B cell (primary cell): Measurements from ENCODE around the gene FRMD4B. TPM values are rescaled to one million over a fixed set of nuclear protein-coding genes. Genes with fewer than 3 reads are reported as not detected.

Experiments
- ATAC-seq: fragments of 200-7000 bp; cut with Tn5 transposase; one replicate; pipeline ENCODE4 v1.10.0; 2021; ENCODE audit warnings: low read depth, mild to moderate bottlenecking, moderate number of reproducible peaks, moderate library complexity
- CTCF ChIA-PET: fragments of 350-600 bp; sonication (Branson Sonifier 250); formaldehyde crosslinking; loops from one replicate; lab custom pipeline; 2021; ENCODE audit warnings: antibody characterized with exemption, inconsistent platforms; lab: Charles Lee
- POLR2A ChIA-PET: fragments of 350-600 bp; sonication (Branson Sonifier 250); formaldehyde crosslinking; loops from one replicate; lab custom pipeline; 2021; ENCODE audit warnings: antibody characterized with exemption; lab: Charles Lee
- DNase-seq: peaks from one replicate; pipeline ENCODE4 v3.0.0; 2013
- H2AFZ ChIP-seq: 2 replicates; pipeline ENCODE4 v1.6.1; 2012; ENCODE audit warnings: mild to moderate bottlenecking, low read depth, low read length; ENCODE audit not compliant: insufficient read depth, poor library complexity, severe bottlenecking
- H3K27ac ChIP-seq, 2 donors: 1 replicate in 1 of 2; 2 replicates in 1 of 2; pipeline ENCODE4 v1.5.1; 2012 to 2013; ENCODE audit warnings: low read length in 2 of 2, mild to moderate bottlenecking in 2 of 2, moderate library complexity in 1 of 2
- H3K27me3 ChIP-seq, 4 experiments: fragments of 200-600 bp in 1 of 4; sonication (generic) in 1 of 4; replicated peaks in 1 of 4; 1 replicate in 2 of 4; 2 replicates in 2 of 4; pipeline versions ENCODE4 v1.6.1 to v1.7.0; 2013 to 2016; ENCODE audit warnings: low read length in 3 of 4, mild to moderate bottlenecking in 2 of 4, mixed read lengths in 1 of 4, moderate library complexity in 1 of 4; ENCODE audit not compliant: insufficient read depth in 4 of 4, control insufficient read depth in 3 of 4; ENCODE audit errors: control extremely low read depth in 1 of 4
- H3K36me3 ChIP-seq, 2 experiments: replicated peaks in 1 of 2; 1 replicate in 1 of 2; 2 replicates in 1 of 2; pipeline versions ENCODE4 v1.6.1 to v1.7.1; 2013; ENCODE audit warnings: low read length in 1 of 2; ENCODE audit not compliant: insufficient read depth in 2 of 2, control insufficient read depth in 1 of 2; ENCODE audit errors: control extremely low read depth in 1 of 2, extremely low read depth in 1 of 2
- H3K4me1 ChIP-seq, 2 donors: fragments of 200-600 bp in 1 of 2; sonication (generic) in 1 of 2; 1 replicate in 1 of 2; 2 replicates in 1 of 2; pipeline versions ENCODE4 v1.5.1 to v1.6.1; 2013 to 2017; ENCODE audit warnings: low read length in 2 of 2; ENCODE audit not compliant: control insufficient read depth in 2 of 2, insufficient read depth in 2 of 2
- H3K4me2 ChIP-seq: replicated peaks from 2 replicates; pipeline ENCODE3; 2012; ENCODE audit warnings: mild to moderate bottlenecking, low read depth, low read length; ENCODE audit not compliant: poor library complexity, severe bottlenecking
- H3K4me3 ChIP-seq, 5 experiments: fragments of 200-600 bp in 1 of 5; sonication (generic) in 1 of 5; 1 replicate in 3 of 5; 2 replicates in 2 of 5; pipeline versions ENCODE4 v1.5.1 to v1.7.0; 2011 to 2016; ENCODE audit warnings: low read length in 4 of 5, mild to moderate bottlenecking in 4 of 5, low read depth in 2 of 5, control low read depth in 1 of 5, moderate library complexity in 1 of 5; ENCODE audit not compliant: insufficient read depth in 1 of 5; ENCODE audit errors: control extremely low read depth in 1 of 5, extremely low read depth in 1 of 5
- H3K79me2 ChIP-seq: fragments of 200-600 bp; sonication (generic); one replicate; pipeline ENCODE4 v1.6.0; 2016; ENCODE audit warnings: low read length; ENCODE audit not compliant: control insufficient read depth, insufficient read depth
- H3K9ac ChIP-seq: fragments of 200-600 bp; sonication (generic); 2 replicates; pipeline ENCODE4 v1.6.1; 2017; ENCODE audit warnings: mild to moderate bottlenecking, low read length, moderate library complexity
- H3K9me3 ChIP-seq, 3 donors: one replicate each; pipeline versions ENCODE4 v1.6.1 to v1.7.1; 2013; ENCODE audit warnings: low read length in 2 of 3; ENCODE audit not compliant: control insufficient read depth in 2 of 3, insufficient read depth in 1 of 3; ENCODE audit errors: control extremely low read depth in 1 of 3
- H4K20me1 ChIP-seq: 2 replicates; pipeline ENCODE4 v1.6.0; 2012; ENCODE audit warnings: mild to moderate bottlenecking, low read length; ENCODE audit not compliant: insufficient read depth, control insufficient read depth, poor library complexity, severe bottlenecking
- H3K27ac Mint-ChIP-seq: one replicate; pipeline ENCODE4 v1.8.0; 2021; ENCODE audit warnings: mixed read lengths
- H3K27me3 Mint-ChIP-seq: one replicate; pipeline ENCODE4 v1.8.0; 2021; ENCODE audit warnings: mixed read lengths
- H3K4me1 Mint-ChIP-seq: one replicate; pipeline ENCODE4 v1.8.0; 2021; ENCODE audit warnings: mixed read lengths
- H3K4me3 Mint-ChIP-seq: one replicate; pipeline ENCODE4 v1.8.0; 2021; ENCODE audit warnings: mixed read lengths
- H3K9me3 Mint-ChIP-seq: one replicate; pipeline ENCODE4 v1.8.0; 2022; ENCODE audit warnings: mixed read lengths; ENCODE audit not compliant: insufficient read depth
- EZH2 ChIP-seq: IDR thresholded peaks from 2 replicates; pipeline ENCODE4 v1.6.1; 2012; ENCODE audit warnings: borderline replicate concordance, low read depth, mild to moderate bottlenecking, moderate library complexity, low read length; ENCODE audit not compliant: insufficient read depth, poor library complexity, severe bottlenecking
- WGBS: methylation state at CpG from one replicate; pipeline ENCODE4 v1.1.5; 2013; ENCODE audit warnings: missing lambda C conversion rate; ENCODE audit not compliant: insufficient coverage; 5-methylcytosine and 5-hydroxymethylcytosine counted together
- intact Hi-C: fragments of 100-400 bp; cut with micrococcal nuclease; formaldehyde crosslinking; loops from one replicate; pipeline ENCODE4 v1.10.0; 2022
- polyA plus RNA-seq: library from polyadenylated mRNA; depleted of rRNA; stranded (reverse); fragments of >200 nt; gene quantifications from 2 replicates; pipeline ENCODE4 v1.2.3, GENCODE V29; 2012
- total RNA-seq, 2 donors: library from RNA; stranded (reverse); fragments of 120-200 nt in 1 of 2; gene quantifications; 1 replicate in 1 of 2; 2 replicates in 1 of 2; pipeline versions ENCODE4 v1.2.3 to v1.2.4, GENCODE V29; 2013 to 2022
- TF ChIP-seq, protein P1 (sequence below): fragments of 200-600 bp; IDR thresholded peaks from one replicate; pipeline ENCODE4 v1.8.0; 2022; ENCODE audit warnings: antibody characterized with exemption, mild to moderate bottlenecking

Gene FRMD4B
- total and polyA plus RNA-seq, 2 donors (not counting 1 experiment from before 2014, with no cell fraction given) = 0.06 to 0.20 TPM

GRCh38 chr3:69359339-69359893 is 26.5 kb downstream of the FRMD4B start:
- Mint-ChIP-seq H3K4me1 (no peaks in the 10 kb centered on the region), H3K27me3 (no peaks in the 10 kb centered on the region), H3K4me3 (no peak overlapping the region), H3K27ac (no peak overlapping the region), H3K9me3 (no peaks in the 10 kb centered on the region)
- Histone ChIP-seq H3K27me3 (no peaks in the 10 kb centered on the region), H3K36me3 (no peaks in the 10 kb centered on the region), H3K79me2 (no peaks in the 10 kb centered on the region), H3K4me3 (no peak overlapping the region), H3K4me2 (no peak overlapping the region), H3K9me3 (peaks cover 0 to 9% (median 5%) of the 10 kb centered on the region in 3 donors), H3K27ac (no peak overlapping the region), H3K4me1 (no peaks in the 10 kb centered on the region), H2AFZ (no peak overlapping the region), H4K20me1 (no peaks in the 10 kb centered on the region), H3K9ac (no peak overlapping the region)
- DNase-seq (no peak), ATAC-seq (no peak)
- CTCF ChIA-PET = no interaction called here
- TF ChIP-seq, protein P1, sequence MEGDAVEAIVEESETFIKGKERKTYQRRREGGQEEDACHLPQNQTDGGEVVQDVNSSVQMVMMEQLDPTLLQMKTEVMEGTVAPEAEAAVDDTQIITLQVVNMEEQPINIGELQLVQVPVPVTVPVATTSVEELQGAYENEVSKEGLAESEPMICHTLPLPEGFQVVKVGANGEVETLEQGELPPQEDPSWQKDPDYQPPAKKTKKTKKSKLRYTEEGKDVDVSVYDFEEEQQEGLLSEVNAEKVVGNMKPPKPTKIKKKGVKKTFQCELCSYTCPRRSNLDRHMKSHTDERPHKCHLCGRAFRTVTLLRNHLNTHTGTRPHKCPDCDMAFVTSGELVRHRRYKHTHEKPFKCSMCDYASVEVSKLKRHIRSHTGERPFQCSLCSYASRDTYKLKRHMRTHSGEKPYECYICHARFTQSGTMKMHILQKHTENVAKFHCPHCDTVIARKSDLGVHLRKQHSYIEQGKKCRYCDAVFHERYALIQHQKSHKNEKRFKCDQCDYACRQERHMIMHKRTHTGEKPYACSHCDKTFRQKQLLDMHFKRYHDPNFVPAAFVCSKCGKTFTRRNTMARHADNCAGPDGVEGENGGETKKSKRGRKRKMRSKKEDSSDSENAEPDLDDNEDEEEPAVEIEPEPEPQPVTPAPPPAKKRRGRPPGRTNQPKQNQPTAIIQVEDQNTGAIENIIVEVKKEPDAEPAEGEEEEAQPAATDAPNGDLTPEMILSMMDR = no peak
- TF ChIP-seq EZH2 = no peak
- intact Hi-C loops = no loop called here
- 60% methylated on average over 1 of the region's 6 CpGs for WGBS
- POLR2A ChIA-PET = no interaction called here

DNA sequence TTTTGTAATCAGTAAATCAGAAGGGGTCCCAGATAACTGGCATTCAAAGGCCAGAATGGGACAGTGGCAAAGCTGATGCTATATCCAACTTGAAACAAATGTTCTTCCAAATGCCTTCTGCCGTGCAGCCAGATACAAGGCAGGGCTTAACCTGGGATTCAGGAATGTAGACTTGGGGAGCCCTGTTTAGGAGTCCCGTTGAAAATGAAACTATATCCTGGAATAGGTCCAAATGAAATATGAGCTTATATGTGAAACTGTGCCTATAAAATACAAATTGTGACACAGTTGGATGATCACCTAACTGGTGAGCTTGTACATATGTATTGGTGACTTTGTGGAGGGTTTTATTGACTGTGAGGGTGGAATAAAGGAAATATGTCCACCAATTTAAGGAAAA is 28.7 kb downstream of the FRMD4B start:
- ChIA-PET POLR2A (no interaction called here), CTCF (no interaction called here)
- DNase-seq (no peak), ATAC-seq (no peak)
- intact Hi-C loops = no loop called here
- Histone ChIP-seq H3K36me3 (no peaks in the 10 kb centered on the region), H3K9ac (no peak overlapping the region), H4K20me1 (no peaks in the 10 kb centered on the region), H3K4me1 (peaks cover 5 to 9% of the 10 kb centered on the region in 2 donors), H3K27ac (no peak overlapping the region), H2AFZ (no peak overlapping the region), H3K4me3 (no peak overlapping the region), H3K4me2 (no peak overlapping the region), H3K79me2 (no peaks in the 10 kb centered on the region), H3K9me3 (peaks cover 0 to 9% (median 5%) of the 10 kb centered on the region in 3 donors), H3K27me3 (peaks cover 0 to 5% (median 0%) of the 10 kb centered on the region in 4 experiments)
- WGBS = 100% methylated on average over 1 of the region's 2 CpGs
- peaks cover 8% of the 10 kb centered on the region for H3K27me3 Mint-ChIP-seq
- H3K9me3 Mint-ChIP-seq = no peaks in the 10 kb centered on the region
- no peak overlapping the region for H3K27ac Mint-ChIP-seq
- no peak overlapping the region for H3K4me3 Mint-ChIP-seq
- peaks cover 7% of the 10 kb centered on the region for H3K4me1 Mint-ChIP-seq
- TF ChIP-seq EZH2 = no peak
- TF ChIP-seq, protein P1 = no peak
